MM.1S (cell line): ENCODE data around the gene RUSF1.

Experiments used
- CTCF ChIP-seq: fragments of 300-600 bp; sonication (generic); IDR thresholded peaks from 2 replicates; pipeline ENCODE4 v1.5.1; 2016; ENCODE audit warnings: antibody characterized with exemption, low read length, mixed read lengths
- EZH2 ChIP-seq: fragments of 300-600 bp; sonication (generic); optimal IDR thresholded peaks from 2 replicates; pipeline ENCODE3; 2017; ENCODE audit warnings: low read depth, mild to moderate bottlenecking, antibody characterized with exemption, low read length, mixed read lengths

DNA sequence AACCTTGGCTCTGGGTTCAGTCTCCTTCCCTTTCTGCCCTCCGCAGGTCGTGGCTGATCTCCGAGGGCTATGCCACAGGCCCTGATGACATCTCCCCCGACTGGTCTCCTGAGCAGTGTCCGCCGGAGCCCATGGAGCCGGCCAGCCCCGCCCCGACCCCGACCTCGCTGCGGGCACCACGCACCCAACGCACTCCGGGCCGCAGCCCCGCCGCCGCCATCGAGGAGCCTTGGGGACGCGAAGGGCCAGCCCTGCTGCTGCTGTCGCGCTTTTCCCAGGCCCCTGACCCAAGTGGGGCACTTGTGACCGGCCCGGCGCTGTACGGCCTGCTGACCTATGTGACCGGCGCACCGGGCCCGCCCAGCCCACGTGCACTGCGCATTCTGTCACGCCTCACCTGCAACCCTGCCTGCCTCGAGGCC lies 43.8 kb downstream of the RUSF1 start:
- TF ChIP-seq CTCF (no peak), EZH2 (no peak)
